Adrenal gland (tissue), 12 donors: ENCODE data around the gene CTTNBP2NL. TPM values are rescaled to one million over a fixed set of nuclear protein-coding genes. Genes with fewer than 3 reads are reported as not detected.

Experiments used
- DNase-seq, 7 donors: peaks; one replicate each; pipeline ENCODE4 v3.0.0-alpha.2; 2019 to 2020
- H3K27ac ChIP-seq, 5 donors: fragments of 200-600 bp; sonication (generic) in 4 of 5; 1 replicate in 3 of 5; 2 replicates in 2 of 5; pipeline versions ENCODE4 v1.5.1 to v1.8.0; 2016 to 2020; ENCODE audit warnings: mild to moderate bottlenecking in 1 of 5
- H3K27me3 ChIP-seq: fragments of 200-600 bp; 2 replicates; pipeline ENCODE4 v1.8.0; 2021
- H3K36me3 ChIP-seq, 2 donors: fragments of 200-600 bp; replicated peaks in 1 of 2; 1 replicate in 1 of 2; 2 replicates in 1 of 2; pipeline versions ENCODE4 v1.5.1 to v1.8.0; 2018 to 2022
- H3K4me1 ChIP-seq, 2 donors: fragments of 200-600 bp; replicated peaks in 1 of 2; 1 replicate in 1 of 2; 2 replicates in 1 of 2; pipeline versions ENCODE4 v1.5.1 to v1.8.0; 2018 to 2021
- H3K4me3 ChIP-seq, 4 donors: fragments of 200-600 bp; sonication (generic) in 3 of 4; one replicate each; pipeline ENCODE4 v1.5.1; 2016 to 2018
- H3K9me3 ChIP-seq, 3 donors: fragments of 200-600 bp; sonication (generic) in 1 of 3; replicated peaks in 1 of 3; 1 replicate in 2 of 3; 2 replicates in 1 of 3; pipeline versions ENCODE4 v1.5.1 to v1.8.0; 2016 to 2021
- POLR2A ChIP-seq, 2 donors: fragments of 450-650 bp; IDR thresholded peaks; one replicate each; pipeline ENCODE4 v1.6.1; 2017; ENCODE audit warnings: antibody characterized with exemption in 2 of 2, mild to moderate bottlenecking in 2 of 2, moderate library complexity in 1 of 2
- WGBS, 4 donors: extraction: QIAGEN DNeasy Blood & Tissue Kit in 2 of 4; methylation state at CpG; one replicate each; pipeline versions ENCODE4 v1.1.5 to v1.1.7; 2013 to 2017; 5-methylcytosine and 5-hydroxymethylcytosine counted together
- intact Hi-C, 2 donors: fragments of 100-400 bp; cut with DNase I; formaldehyde crosslinking; loops; one replicate each; pipeline versions ENCODE4 v1.14.1 to v1.15.0; 2022 to 2023
- polyA plus RNA-seq, 3 donors: library from polyadenylated mRNA; stranded (reverse); fragments of 200-250 nt in 2 of 3; fragments of 350-450 nt in 1 of 3; fragmentation: Illumina TruSeq in 1 of 3; extraction: RNeasy Lipid Tissue Mini Kit (QIAGEN cat#74804) in 1 of 3; gene quantifications; one replicate each; pipeline ENCODE4 v1.2.3, GENCODE V29; 2013 to 2014
- total RNA-seq, 9 donors: library from RNA; depleted of rRNA in 4 of 9; stranded (reverse); fragments of >200 nt in 4 of 9; fragments of 120-200 nt in 1 of 9; fragmentation: NEBNext Ultra II Directional in 1 of 9; extraction: Animal tissue kit (Norgen Biotek cat#: 25700) in 1 of 9; gene quantifications; one replicate each; pipeline versions ENCODE4 v1.1.0 to v1.2.4, GENCODE V29; 2013 to 2023
- TF ChIP-seq, protein P1 (sequence below), 6 experiments: fragments of 450-650 bp in 4 of 6; fragments of 200-600 bp in 2 of 6; sonication (generic) in 1 of 6; IDR thresholded peaks; 1 replicate in 5 of 6; 2 replicates in 1 of 6; pipeline versions ENCODE4 v1.5.1 to v1.8.0; 2016 to 2021; ENCODE audit warnings: antibody characterized with exemption in 6 of 6, mild to moderate bottlenecking in 2 of 6, moderate library complexity in 1 of 6
- donor health status: healthy with polysubstance abuse.
- donor health status: Bipolar disorder and iron deficiency.
- donor health status: DM: yes; HTN: yes; CAD: no.
- donor health status: DM: no; HTN: no; CAD: no.
- donor health status: DM: no; HTN: no; CAD: no.
- donor health status: DM: yes; HTN: yes; CAD: no.

Gene CTTNBP2NL
- total and polyA plus RNA-seq, 12 donors = 2.5 to 22.0 (median 9.9) TPM

DNA sequence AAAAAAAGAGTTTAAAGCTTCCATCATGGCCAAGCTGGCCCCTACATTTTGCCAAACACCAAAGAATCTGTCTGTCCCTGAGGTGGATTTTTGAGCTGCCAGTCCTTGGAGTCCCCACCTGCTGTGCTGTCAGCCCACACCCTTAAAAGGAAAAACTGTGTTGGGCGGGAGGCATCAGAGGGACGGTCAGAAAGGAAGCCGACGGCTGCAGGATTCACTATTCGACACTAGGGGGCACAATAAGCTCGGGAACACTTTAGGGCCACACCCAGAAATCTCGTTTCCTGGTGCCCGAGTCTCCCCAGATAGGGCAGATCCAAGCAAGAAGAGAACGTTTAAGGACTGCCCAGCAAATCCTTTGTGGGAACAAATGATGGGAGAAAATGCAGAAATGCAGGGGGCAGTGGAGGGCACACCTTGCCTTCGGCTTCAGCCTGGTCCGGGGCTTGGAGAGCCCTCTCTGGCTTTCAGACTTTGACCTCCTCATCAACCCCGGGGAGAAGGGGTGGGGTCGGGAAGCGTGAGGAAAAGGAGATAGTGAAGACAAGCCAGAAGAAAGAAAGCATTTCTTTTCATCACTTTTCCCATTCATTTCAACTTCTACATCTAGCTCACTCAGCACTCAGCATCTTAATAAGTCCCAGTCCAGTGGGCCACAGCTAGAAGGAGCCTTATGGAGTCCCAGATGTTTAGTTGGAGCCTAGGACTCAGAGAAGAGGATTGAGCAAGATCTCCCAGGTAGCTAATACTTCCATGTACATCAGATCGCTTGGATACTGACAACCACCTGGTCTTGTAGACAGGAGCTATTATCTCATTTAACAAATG lies 5.0 kb upstream of the CTTNBP2NL start:
- no peaks in the 10 kb centered on the region for H3K36me3 ChIP-seq
- no peak for TF ChIP-seq POLR2A (IDR thresholded peaks at IDR 0.05)
- TF ChIP-seq, protein P1, sequence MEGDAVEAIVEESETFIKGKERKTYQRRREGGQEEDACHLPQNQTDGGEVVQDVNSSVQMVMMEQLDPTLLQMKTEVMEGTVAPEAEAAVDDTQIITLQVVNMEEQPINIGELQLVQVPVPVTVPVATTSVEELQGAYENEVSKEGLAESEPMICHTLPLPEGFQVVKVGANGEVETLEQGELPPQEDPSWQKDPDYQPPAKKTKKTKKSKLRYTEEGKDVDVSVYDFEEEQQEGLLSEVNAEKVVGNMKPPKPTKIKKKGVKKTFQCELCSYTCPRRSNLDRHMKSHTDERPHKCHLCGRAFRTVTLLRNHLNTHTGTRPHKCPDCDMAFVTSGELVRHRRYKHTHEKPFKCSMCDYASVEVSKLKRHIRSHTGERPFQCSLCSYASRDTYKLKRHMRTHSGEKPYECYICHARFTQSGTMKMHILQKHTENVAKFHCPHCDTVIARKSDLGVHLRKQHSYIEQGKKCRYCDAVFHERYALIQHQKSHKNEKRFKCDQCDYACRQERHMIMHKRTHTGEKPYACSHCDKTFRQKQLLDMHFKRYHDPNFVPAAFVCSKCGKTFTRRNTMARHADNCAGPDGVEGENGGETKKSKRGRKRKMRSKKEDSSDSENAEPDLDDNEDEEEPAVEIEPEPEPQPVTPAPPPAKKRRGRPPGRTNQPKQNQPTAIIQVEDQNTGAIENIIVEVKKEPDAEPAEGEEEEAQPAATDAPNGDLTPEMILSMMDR (IDR thresholded peaks at IDR 0.05) = peak; percentile 88 to 97 (median 95)
- no peaks in the 10 kb centered on the region for H3K9me3 ChIP-seq
- H3K27me3 ChIP-seq = no peaks in the 10 kb centered on the region
- peaks cover 20 to 33% of the 10 kb centered on the region in 2 donors for H3K4me1 ChIP-seq
- H3K4me3 ChIP-seq = peak overlapping the region in 2 of 4 donors; percentile 26 to 34
- peak; percentile 88 to 97 (median 91) for DNase-seq
- peak overlapping the region in 4 of 5 donors; percentile 1 to 65 (median 60) for H3K27ac ChIP-seq
- intact Hi-C loops = loop anchor here (2.0 to 10.0 kb wide), 3 partner anchors 76 to 224 kb away; partner anchors contain the start of genes CAPZA1 (in 1 of the 2) and ST7L (in 1 of the 2)
- 4 to 7% (median 6%) methylated on average over 15 of the region's 15 CpGs for WGBS, 4 donors

DNA sequence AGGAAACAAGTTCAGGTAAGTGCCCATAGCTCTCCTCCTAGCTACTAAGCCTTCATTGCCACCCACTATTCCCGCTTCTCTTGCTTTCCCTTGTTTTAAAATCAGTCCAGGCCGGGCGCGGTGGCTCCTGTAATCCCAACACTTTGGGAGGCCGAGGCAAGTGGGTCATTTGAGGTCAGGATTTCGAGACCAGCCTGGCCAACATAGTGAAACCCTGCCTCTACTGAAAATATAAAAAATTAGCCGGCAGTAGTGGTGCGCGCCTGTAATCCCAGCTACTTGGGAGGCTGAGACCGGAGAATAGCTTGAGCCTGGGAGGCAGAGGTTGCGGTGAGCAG lies 4.4 kb upstream of the CTTNBP2NL start:
- no peak for DNase-seq
- intact Hi-C loops = loop anchor here (2.0 to 10.0 kb wide), 3 partner anchors 75 to 223 kb away; partner anchors contain the start of genes CAPZA1 (in 1 of the 2) and ST7L (in 1 of the 2)

DNA sequence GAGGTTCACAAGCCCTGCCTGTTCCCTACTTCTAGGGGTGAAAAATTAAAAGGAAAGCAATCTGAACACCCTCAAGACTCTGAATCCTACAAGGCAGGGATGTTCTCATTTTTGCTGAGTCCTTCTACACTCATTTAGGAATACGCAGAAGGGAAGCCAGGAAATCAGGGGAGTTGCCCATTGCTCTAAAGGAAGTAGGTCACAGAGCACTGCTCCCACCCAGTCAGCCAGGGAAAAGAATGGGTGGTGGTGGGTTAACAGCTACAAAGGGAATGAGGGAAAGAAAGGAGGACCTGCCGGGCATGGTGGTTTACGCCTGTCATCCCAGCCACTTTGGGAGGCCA lies 2.4 kb upstream of the CTTNBP2NL start:
- TF ChIP-seq, protein P1 (IDR thresholded peaks at IDR 0.05) = no peak
- TF ChIP-seq POLR2A (IDR thresholded peaks at IDR 0.05) = no peak
- H3K9me3 ChIP-seq = no peaks in the 10 kb centered on the region
- H3K27me3 ChIP-seq = no peaks in the 10 kb centered on the region
- WGBS, 4 donors = 50 to 67% (median 57%) methylated on average over 3 of the region's 3 CpGs
- H3K4me1 ChIP-seq = peaks cover 20 to 50% of the 10 kb centered on the region in 2 donors
- no peaks in the 10 kb centered on the region for H3K36me3 ChIP-seq
- H3K27ac ChIP-seq = peak overlapping the region in 4 of 5 donors; percentile 63 to 91 (median 88)
- DNase-seq = peak in 4 of 7 donors; percentile 23 to 30 (median 27)
- intact Hi-C loops = loop anchor here (5.0 to 10.0 kb wide), 2 partner anchors 219 to 221 kb away; partner anchors contain the start of genes CAPZA1 (in 1 of the 2) and ST7L (in 1 of the 2)
- H3K4me3 ChIP-seq = peak overlapping the region in 1 of 4 donors; percentile 24

More for the DNA sequence above, 4.4 kb upstream of the CTTNBP2NL start:
- Histone ChIP-seq H3K4me1 (peaks cover 20 to 33% of the 10 kb centered on the region in 2 donors), H3K36me3 (no peaks in the 10 kb centered on the region), H3K27me3 (no peaks in the 10 kb centered on the region), H3K4me3 (no peak overlapping the region), H3K27ac (peak overlapping the region in 2 of 5 donors; percentile 59 to 65), H3K9me3 (no peaks in the 10 kb centered on the region)
- WGBS, 4 donors = 93 to 94% (median 93%) methylated on average over 11 of the region's 11 CpGs
- TF ChIP-seq POLR2A (IDR thresholded peaks at IDR 0.05) = no peak
- TF ChIP-seq, protein P1 (IDR thresholded peaks at IDR 0.05) = no peak

DNA sequence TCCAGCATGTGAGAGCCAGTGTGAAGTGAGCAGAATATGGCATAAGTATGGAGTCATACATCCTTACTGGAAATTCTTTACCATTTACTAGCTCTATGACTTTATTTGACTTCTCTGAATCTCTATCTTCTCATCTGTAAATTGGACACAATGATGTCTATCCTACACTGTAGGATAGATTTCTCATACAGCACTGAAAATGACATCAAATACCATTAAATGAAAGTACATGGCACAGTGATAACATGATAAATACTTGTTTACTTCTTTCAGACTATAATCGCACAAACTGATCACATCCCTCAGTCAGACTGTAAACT lies 1.3 kb upstream of the CTTNBP2NL start:
- H3K4me1 ChIP-seq = peaks cover 20 to 50% of the 10 kb centered on the region in 2 donors
- TF ChIP-seq, protein P1 (IDR thresholded peaks at IDR 0.05) = no peak
- no peak for TF ChIP-seq POLR2A (IDR thresholded peaks at IDR 0.05)
- no peaks in the 10 kb centered on the region for H3K36me3 ChIP-seq
- H3K9me3 ChIP-seq = no peaks in the 10 kb centered on the region
- peak overlapping the region in 1 of 4 donors; percentile 14 for H3K4me3 ChIP-seq
- intact Hi-C loops = loop anchor here (5.0 to 10.0 kb wide), 4 partner anchors 68 to 313 kb away; partner anchors contain the start of genes CAPZA1 (in 1 of the 2), RHOC (in 1 of the 2) and ST7L (in 1 of the 2)
- H3K27ac ChIP-seq = peak overlapping the region; percentile 63 to 91 (median 84)
- no peaks in the 10 kb centered on the region for H3K27me3 ChIP-seq
- WGBS, 4 donors = 72 to 92% (median 77%) methylated on average over 1 of the region's 1 CpG
- DNase-seq = no peak
